Nephron (organoid): ENCODE data around the gene IGF1R.

Experiments used
- H3K27ac Mint-ChIP-seq, 3 experiments: 2 replicates each; pipeline ENCODE4 v1.8.0; 2020; ENCODE audit warnings: mixed read lengths in 3 of 3, mild to moderate bottlenecking in 2 of 3, moderate library complexity in 1 of 3
- H3K27me3 Mint-ChIP-seq: 2 replicates; pipeline ENCODE4 v1.8.0; 2021; ENCODE audit warnings: low read depth, mild to moderate bottlenecking, moderate library complexity, mixed read lengths
- H3K36me3 Mint-ChIP-seq: 2 replicates; pipeline ENCODE4 v1.8.0; 2020; ENCODE audit warnings: low read depth, mixed read lengths
- H3K4me1 Mint-ChIP-seq: 2 replicates; pipeline ENCODE4 v1.8.0; 2020; ENCODE audit warnings: mixed read lengths
- H3K4me3 Mint-ChIP-seq, 3 experiments: 2 replicates each; pipeline ENCODE4 v1.8.0; 2020; ENCODE audit warnings: mild to moderate bottlenecking in 3 of 3, mixed read lengths in 3 of 3, moderate library complexity in 2 of 3
- H3K9me3 Mint-ChIP-seq: 2 replicates; pipeline ENCODE4 v1.8.0; 2020; ENCODE audit warnings: mixed read lengths
- CTCF ChIP-seq, 3 experiments: fragments of 200-600 bp; sonication (generic); IDR thresholded peaks; one replicate each; pipeline ENCODE4 v1.5.0; 2021; ENCODE audit warnings: antibody characterized with exemption in 3 of 3; ENCODE audit not compliant: unreplicated experiment in 3 of 3

Gene IGF1R

GRCh38 chr15:98939311-98940080 is 291.2 kb downstream of the IGF1R start:
- peaks cover 47% of the 10 kb centered on the region for H3K4me1 Mint-ChIP-seq
- peaks cover 3% of the 10 kb centered on the region for H3K27me3 Mint-ChIP-seq
- no peak for TF ChIP-seq CTCF (IDR thresholded peaks at IDR 0.05; ENCODE audit: unreplicated experiment in 3 of 3)
- no peak overlapping the region for H3K27ac Mint-ChIP-seq
- H3K36me3 Mint-ChIP-seq, result peaks cover 87% of the 10 kb centered on the region
- H3K9me3 Mint-ChIP-seq, result no peaks in the 10 kb centered on the region
- H3K4me3 Mint-ChIP-seq, result no peak overlapping the region

- Mint-ChIP-seq H3K4me1 (peaks cover 31% of the 10 kb centered on the region), H3K4me3 (no peak overlapping the region), H3K9me3 (no peaks in the 10 kb centered on the region), H3K36me3 (peaks cover 79% of the 10 kb centered on the region), H3K27me3 (peaks cover 3% of the 10 kb centered on the region), H3K27ac (peak overlapping the region in 1 of 3 experiments; percentile 37)
- no peak for TF ChIP-seq CTCF (IDR thresholded peaks at IDR 0.05; ENCODE audit: unreplicated experiment in 3 of 3)
These were observed 293.4 kb downstream of the IGF1R start for GRCh38 chr15:98941595-98942255.

- no peak for TF ChIP-seq CTCF (IDR thresholded peaks at IDR 0.05; ENCODE audit: unreplicated experiment in 3 of 3)
- Mint-ChIP-seq H3K9me3 (no peaks in the 10 kb centered on the region), H3K4me1 (peaks cover 28% of the 10 kb centered on the region), H3K4me3 (no peak overlapping the region), H3K27ac (no peak overlapping the region), H3K36me3 (peaks cover 74% of the 10 kb centered on the region), H3K27me3 (peaks cover 3% of the 10 kb centered on the region)
These were observed 294.1 kb downstream of the IGF1R start for GRCh38 chr15:98942431-98942830.

GRCh38 chr15:98943051-98943508 is 294.7 kb downstream of the IGF1R start:
- Mint-ChIP-seq H3K9me3 (no peaks in the 10 kb centered on the region), H3K4me1 (peaks cover 25% of the 10 kb centered on the region), H3K27me3 (peaks cover 3% of the 10 kb centered on the region), H3K36me3 (peaks cover 70% of the 10 kb centered on the region), H3K4me3 (no peak overlapping the region), H3K27ac (peak overlapping the region in 1 of 3 experiments; percentile 75)
- TF ChIP-seq CTCF (IDR thresholded peaks at IDR 0.05; ENCODE audit: unreplicated experiment in 3 of 3), result no peak

GRCh38 chr15:98943601-98944151 is 295.3 kb downstream of the IGF1R start:
- no peak for TF ChIP-seq CTCF (IDR thresholded peaks at IDR 0.05; ENCODE audit: unreplicated experiment in 3 of 3)
- H3K36me3 Mint-ChIP-seq, result peaks cover 67% of the 10 kb centered on the region
- H3K27me3 Mint-ChIP-seq, result peaks cover 3% of the 10 kb centered on the region

More at GRCh38 chr15:98943601-98944151, 295.3 kb downstream of the IGF1R start:
- H3K4me1 Mint-ChIP-seq, result peaks cover 25% of the 10 kb centered on the region
- peak overlapping the region in 1 of 3 experiments; percentile 75 for H3K27ac Mint-ChIP-seq
- no peak overlapping the region for H3K4me3 Mint-ChIP-seq
- no peaks in the 10 kb centered on the region for H3K9me3 Mint-ChIP-seq
